Stimulated activated CD4-positive, alpha-beta T cell treated with anti-CD3 and anti-CD28 coated beads, Interleukin-1b, Interleukin-23, amount 100 ng/mL, for 1 hour (primary cell): ENCODE data around the gene HEXIM1.

ENCODE experiments used
- DNase-seq, 2 donors: peaks; one replicate each; pipeline ENCODE4 v3.0.0-alpha.2; 2020; ENCODE audit warnings: low read depth in 2 of 2

Gene HEXIM1

GRCh38 chr17:45146890-45147580, 1.2 kb upstream of the HEXIM1 start:
- no peak for DNase-seq

GRCh38 chr17:45147581-45148182, 593 bp upstream of the HEXIM1 start:
- DNase-seq, result peak; percentile 41 to 54

GRCh38 chr17:45149037-45149668, 878 bp downstream of the HEXIM1 start:
- peak in 1 of 2 donors; percentile 38 for DNase-seq

GRCh38 chr17:45149669-45150664, 1.7 kb downstream of the HEXIM1 start:
- no peak for DNase-seq

- DNase-seq, result no peak
Observed at GRCh38 chr17:45150911-45151809, 2.9 kb downstream of the HEXIM1 start.

GRCh38 chr17:45155029-45155428, 6.8 kb downstream of the HEXIM1 start:
- no peak for DNase-seq

GRCh38 chr17:45155483-45155882, 7.2 kb downstream of the HEXIM1 start:
- no peak for DNase-seq

GRCh38 chr17:45156242-45156641, 8.0 kb downstream of the HEXIM1 start:
- DNase-seq, result no peak

GRCh38 chr17:45160447-45161287, 12.4 kb downstream of the HEXIM1 start:
- peak in 1 of 2 donors; percentile 41 for DNase-seq

GRCh38 chr17:45161288-45162024, 13.2 kb downstream of the HEXIM1 start, which contains the start of gene HEXIM2:
Gene HEXIM2 (plus strand): TSS chr17:45161875. CDS start chr17:45162794, 919 bp downstream.
- DNase-seq, result peak; percentile 95

- DNase-seq, result no peak
Observed at GRCh38 chr17:45162025-45162687, 13.9 kb downstream of the HEXIM1 start.

GRCh38 chr17:45164734-45165269, 16.5 kb downstream of the HEXIM1 start:
- no peak for DNase-seq

GRCh38 chr17:45168991-45169752, 20.9 kb downstream of the HEXIM1 start:
- DNase-seq, result no peak

GRCh38 chr17:45170280-45170930, 22.1 kb downstream of the HEXIM1 start:
- no peak for DNase-seq

GRCh38 chr17:45170931-45171337, 22.7 kb downstream of the HEXIM1 start:
- no peak for DNase-seq

- DNase-seq, result no peak
Observed at GRCh38 chr17:45171338-45172231, 23.3 kb downstream of the HEXIM1 start.
